Immature natural killer cell (primary cell): ENCODE results near the gene HS3ST6. TPM values are rescaled to one million over a fixed set of nuclear protein-coding genes. Genes with fewer than 3 reads are reported as not detected.

ENCODE experiments used
- DNase-seq, 3 donors: peaks; one replicate each; pipeline ENCODE4 v3.0.0; 2022; ENCODE audit warnings: mixed read lengths in 1 of 3
- H3K27ac Mint-ChIP-seq, 6 donors: one replicate each; pipeline ENCODE4 v1.8.0; 2020; ENCODE audit warnings: mixed read lengths in 6 of 6, mild to moderate bottlenecking in 5 of 6, inconsistent platforms in 4 of 6, moderate library complexity in 3 of 6
- H3K27me3 Mint-ChIP-seq, 3 donors: one replicate each; pipeline ENCODE4 v1.8.0; 2020 to 2021; ENCODE audit warnings: low read depth in 3 of 3, mild to moderate bottlenecking in 3 of 3, mixed read lengths in 3 of 3, moderate library complexity in 3 of 3, inconsistent platforms in 1 of 3
- H3K36me3 Mint-ChIP-seq, 3 donors: one replicate each; pipeline ENCODE4 v1.8.0; 2020; ENCODE audit warnings: mixed read lengths in 3 of 3, inconsistent platforms in 2 of 3, mild to moderate bottlenecking in 2 of 3
- H3K4me1 Mint-ChIP-seq, 2 donors: one replicate each; pipeline ENCODE4 v1.8.0; 2020; ENCODE audit warnings: inconsistent platforms in 2 of 2, mild to moderate bottlenecking in 2 of 2, mixed read lengths in 2 of 2, moderate library complexity in 1 of 2
- H3K4me3 Mint-ChIP-seq, 5 donors: one replicate each; pipeline ENCODE4 v1.8.0; 2020; ENCODE audit warnings: mild to moderate bottlenecking in 5 of 5, mixed read lengths in 5 of 5, inconsistent platforms in 3 of 5, moderate library complexity in 3 of 5
- H3K9me3 Mint-ChIP-seq, 6 donors: one replicate each; pipeline ENCODE4 v1.8.0; 2020; ENCODE audit warnings: mild to moderate bottlenecking in 6 of 6, mixed read lengths in 6 of 6, inconsistent platforms in 4 of 6, moderate library complexity in 3 of 6
- polyA plus RNA-seq, 3 donors: library from polyadenylated mRNA; unstranded; fragments of 300-500 nt; fragmentation: Illumina TruSeq; gene quantifications; one replicate each; pipeline ENCODE4 v1.2.3, GENCODE V29; 2021

The HS3ST6 gene
- polyA plus RNA-seq, 3 donors from 2014 or later: not detected

GRCh38 chr16:1914084-1914608 lies 4.1 kb downstream of the HS3ST6 start:
- Mint-ChIP-seq H3K36me3 (no peaks in the 10 kb centered on the region), H3K27ac (no peak overlapping the region), H3K4me3 (no peak overlapping the region), H3K9me3 (no peaks in the 10 kb centered on the region), H3K27me3 (peaks cover 6 to 13% (median 8%) of the 10 kb centered on the region in 3 donors), H3K4me1 (no peaks in the 10 kb centered on the region)
- DNase-seq: no peak

GRCh38 chr16:1913327-1914083 lies 4.7 kb downstream of the HS3ST6 start:
- H3K4me1 Mint-ChIP-seq: no peaks in the 10 kb centered on the region
- H3K4me3 Mint-ChIP-seq: no peak overlapping the region
- DNase-seq: no peak
- no peaks in the 10 kb centered on the region for H3K9me3 Mint-ChIP-seq
- H3K27ac Mint-ChIP-seq: no peak overlapping the region
- no peaks in the 10 kb centered on the region for H3K36me3 Mint-ChIP-seq
- H3K27me3 Mint-ChIP-seq: peaks cover 5 to 12% (median 11%) of the 10 kb centered on the region in 3 donors

- H3K27me3 Mint-ChIP-seq: peaks cover 5 to 12% (median 11%) of the 10 kb centered on the region in 3 donors
- H3K4me1 Mint-ChIP-seq: no peaks in the 10 kb centered on the region
- no peaks in the 10 kb centered on the region for H3K9me3 Mint-ChIP-seq
- no peak overlapping the region for H3K4me3 Mint-ChIP-seq
- DNase-seq: no peak
- no peaks in the 10 kb centered on the region for H3K36me3 Mint-ChIP-seq
- no peak overlapping the region for H3K27ac Mint-ChIP-seq
Measured at GRCh38 chr16:1912215-1912543, 6.0 kb downstream of the HS3ST6 start.

- Mint-ChIP-seq H3K9me3 (no peaks in the 10 kb centered on the region), H3K4me1 (no peaks in the 10 kb centered on the region), H3K4me3 (no peak overlapping the region), H3K27me3 (peaks cover 5 to 9% (median 8%) of the 10 kb centered on the region in 3 donors), H3K27ac (no peak overlapping the region), H3K36me3 (no peaks in the 10 kb centered on the region)
- DNase-seq: no peak
Measured at GRCh38 chr16:1911467-1912214, 6.6 kb downstream of the HS3ST6 start.

GRCh38 chr16:1909561-1910231 lies 8.5 kb downstream of the HS3ST6 start:
- no peak for DNase-seq
- H3K4me1 Mint-ChIP-seq: no peaks in the 10 kb centered on the region
- no peaks in the 10 kb centered on the region for H3K9me3 Mint-ChIP-seq
- H3K27me3 Mint-ChIP-seq: peaks cover 3 to 4% (median 3%) of the 10 kb centered on the region in 3 donors
- no peak overlapping the region for H3K27ac Mint-ChIP-seq
- no peaks in the 10 kb centered on the region for H3K36me3 Mint-ChIP-seq
- no peak overlapping the region for H3K4me3 Mint-ChIP-seq

- Mint-ChIP-seq H3K4me3 (no peak overlapping the region), H3K9me3 (no peaks in the 10 kb centered on the region), H3K27ac (no peak overlapping the region), H3K27me3 (peaks cover 0 to 5% (median 4%) of the 10 kb centered on the region in 3 donors), H3K4me1 (no peaks in the 10 kb centered on the region), H3K36me3 (no peaks in the 10 kb centered on the region)
- no peak for DNase-seq
Measured at GRCh38 chr16:1908983-1909382, 9.2 kb downstream of the HS3ST6 start.

GRCh38 chr16:1908184-1908583 lies 10.0 kb downstream of the HS3ST6 start:
- H3K4me1 Mint-ChIP-seq: no peaks in the 10 kb centered on the region
- no peak overlapping the region for H3K4me3 Mint-ChIP-seq
- H3K9me3 Mint-ChIP-seq: no peaks in the 10 kb centered on the region
- H3K27ac Mint-ChIP-seq: no peak overlapping the region
- no peaks in the 10 kb centered on the region for H3K36me3 Mint-ChIP-seq
- peaks cover 0 to 5% (median 4%) of the 10 kb centered on the region in 3 donors for H3K27me3 Mint-ChIP-seq
- no peak for DNase-seq

- Mint-ChIP-seq H3K27me3 (peaks cover 2 to 7% (median 5%) of the 10 kb centered on the region in 3 donors), H3K36me3 (no peaks in the 10 kb centered on the region), H3K9me3 (no peaks in the 10 kb centered on the region), H3K4me3 (no peak overlapping the region), H3K27ac (no peak overlapping the region), H3K4me1 (no peaks in the 10 kb centered on the region)
- no peak for DNase-seq
Measured at GRCh38 chr16:1907226-1907860, 10.9 kb downstream of the HS3ST6 start.

GRCh38 chr16:1906846-1907165 lies 11.4 kb downstream of the HS3ST6 start:
- H3K4me3 Mint-ChIP-seq: no peak overlapping the region

GRCh38 chr16:1906055-1906845 lies 12.0 kb downstream of the HS3ST6 start:
- no peak for DNase-seq
- no peaks in the 10 kb centered on the region for H3K9me3 Mint-ChIP-seq
- no peak overlapping the region for H3K4me3 Mint-ChIP-seq
- no peaks in the 10 kb centered on the region for H3K4me1 Mint-ChIP-seq
- H3K36me3 Mint-ChIP-seq: no peaks in the 10 kb centered on the region
- no peak overlapping the region for H3K27ac Mint-ChIP-seq
- H3K27me3 Mint-ChIP-seq: peaks cover 2 to 7% (median 5%) of the 10 kb centered on the region in 3 donors

More at GRCh38 chr16:1906846-1907165, 11.4 kb downstream of the HS3ST6 start:
- DNase-seq: no peak
- no peaks in the 10 kb centered on the region for H3K36me3 Mint-ChIP-seq
- no peaks in the 10 kb centered on the region for H3K9me3 Mint-ChIP-seq
- peaks cover 2 to 7% (median 5%) of the 10 kb centered on the region in 3 donors for H3K27me3 Mint-ChIP-seq
- no peak overlapping the region for H3K27ac Mint-ChIP-seq
- H3K4me1 Mint-ChIP-seq: no peaks in the 10 kb centered on the region

- Mint-ChIP-seq H3K4me3 (no peak overlapping the region), H3K27me3 (peaks cover 2 to 8% (median 5%) of the 10 kb centered on the region in 3 donors), H3K27ac (no peak overlapping the region), H3K36me3 (no peaks in the 10 kb centered on the region), H3K9me3 (no peaks in the 10 kb centered on the region), H3K4me1 (no peaks in the 10 kb centered on the region)
- no peak for DNase-seq
Measured at GRCh38 chr16:1903845-1904840, 14.1 kb downstream of the HS3ST6 start.

- Mint-ChIP-seq H3K27ac (peak overlapping the region in 1 of 6 donors; percentile 58), H3K4me1 (no peaks in the 10 kb centered on the region), H3K9me3 (no peaks in the 10 kb centered on the region), H3K4me3 (no peak overlapping the region), H3K27me3 (peaks cover 4 to 8% (median 7%) of the 10 kb centered on the region in 3 donors), H3K36me3 (no peaks in the 10 kb centered on the region)
- no peak for DNase-seq
Measured at GRCh38 chr16:1903220-1903574, 15.0 kb downstream of the HS3ST6 start.
